ENCODE results near the gene ANKRD2.
"Not testable (repeated sequence)": the region's sequence is repeated elsewhere in the genome, so short reads cannot be mapped to it uniquely, and the experiment has no call there.

The ANKRD2 gene

GRCh38 chr10:97574374-97575126, 2.0 kb downstream of the ANKRD2 start:
- DNase-seq: peak; percentile 50

GRCh38 chr10:97575127-97575668, 2.6 kb downstream of the ANKRD2 start:
- DNase-seq: no peak

- DNase-seq: not testable (repeated sequence)
These were observed 3.9 kb downstream of the ANKRD2 start for GRCh38 chr10:97576487-97576886.

- no peak for DNase-seq
These were observed 5.1 kb downstream of the ANKRD2 start for GRCh38 chr10:97577701-97578100.

- DNase-seq: no peak
These were observed 5.7 kb downstream of the ANKRD2 start for GRCh38 chr10:97578171-97578844.

- no peak for DNase-seq
These were observed 8.1 kb downstream of the ANKRD2 start for GRCh38 chr10:97580421-97581367.

GRCh38 chr10:97582169-97582568, 9.6 kb downstream of the ANKRD2 start:
- DNase-seq: no peak

- DNase-seq: no peak
These were observed 10.9 kb downstream of the ANKRD2 start for GRCh38 chr10:97583476-97583875.

- DNase-seq: peak; percentile 1
These were observed 11.7 kb downstream of the ANKRD2 start, which contains the start of gene HOGA1 for GRCh38 chr10:97584060-97584797. Gene HOGA1 (plus strand): TSS chr10:97584389. CDS start chr10:97584704, 315 bp downstream.

GRCh38 chr10:97584798-97585438, 12.3 kb downstream of the ANKRD2 start:
- no peak for DNase-seq

GRCh38 chr10:97585439-97585811, 12.8 kb downstream of the ANKRD2 start:
- DNase-seq: no peak

- no peak for DNase-seq
These were observed 14.6 kb downstream of the ANKRD2 start for GRCh38 chr10:97587183-97587582.

- DNase-seq: no peak
These were observed 16.9 kb downstream of the ANKRD2 start, which contains the start of gene C10orf62 for GRCh38 chr10:97589479-97589878. Gene C10orf62 (plus strand): TSS chr10:97589721. CDS start chr10:97589898, 177 bp downstream.

GRCh38 chr10:97590082-97590747, 17.6 kb downstream of the ANKRD2 start:
- DNase-seq: no peak

- DNase-seq: no peak
These were observed 18.3 kb downstream of the ANKRD2 start for GRCh38 chr10:97590748-97591495.

- no peak for DNase-seq
These were observed 20.8 kb downstream of the ANKRD2 start for GRCh38 chr10:97593421-97593820.

GRCh38 chr10:97596101-97597082, 23.8 kb downstream of the ANKRD2 start:
- no peak for DNase-seq

- DNase-seq: no peak
These were observed 25.2 kb downstream of the ANKRD2 start for GRCh38 chr10:97597778-97598177.

Measured in NCI-H774 (cell line).